ENCODE results near the gene WDR47. TPM values are rescaled to one million over a fixed set of nuclear protein-coding genes. Genes with fewer than 3 reads are reported as not detected.
"Not testable (repeated sequence)": the region's sequence is repeated elsewhere in the genome, so short reads cannot be mapped to it uniquely, and the experiment has no call there.

The WDR47 gene
- total RNA-seq, 1 donor from 2014 or later = 15.7 TPM

DNA sequence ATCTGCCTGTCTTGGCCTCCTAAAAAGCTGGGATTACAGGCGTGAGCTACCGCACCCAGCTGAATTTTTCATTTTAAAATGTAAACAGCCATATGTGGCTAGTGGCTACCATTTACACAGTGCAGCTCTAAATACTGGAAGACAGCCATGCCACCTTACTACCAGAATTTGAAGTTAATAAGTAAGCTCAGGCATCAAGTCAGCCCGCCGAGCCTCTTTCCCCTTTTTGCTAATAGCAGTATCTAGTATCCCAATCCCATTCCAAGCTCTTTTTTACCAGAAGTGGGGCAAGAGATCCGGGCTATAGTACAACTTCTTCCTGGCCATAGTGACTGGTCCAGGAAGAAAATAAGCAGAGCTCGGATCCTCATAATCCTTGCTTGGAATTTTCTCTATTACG lies 18.8 kb upstream of the WDR47 start:
- DNase-seq (ENCODE audit: low spot score) = no peak
- intact Hi-C loops (cut with DNase I) = no loop called here

DNA sequence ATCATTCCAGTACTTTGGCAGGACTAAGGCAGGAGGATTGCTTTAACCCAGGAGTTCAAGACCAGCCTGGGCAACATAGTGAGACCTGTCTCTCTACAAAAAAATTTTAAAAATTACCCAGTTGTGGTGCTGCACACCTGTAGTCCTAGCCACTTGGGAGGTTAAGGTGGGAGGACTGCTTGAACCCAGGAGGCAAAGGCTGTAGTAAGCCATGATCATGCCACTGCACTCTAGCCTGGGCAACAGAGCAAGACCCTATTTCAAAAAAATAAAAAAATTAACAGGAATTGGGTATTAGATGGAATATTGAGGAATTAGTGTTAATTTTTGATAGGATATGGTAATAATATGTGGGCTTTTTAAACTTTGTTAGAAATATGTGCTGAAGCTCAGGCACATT lies 17.1 kb upstream of the WDR47 start:
- intact Hi-C loops (cut with DNase I) = no loop called here
- no peak for DNase-seq (ENCODE audit: low spot score)

DNA sequence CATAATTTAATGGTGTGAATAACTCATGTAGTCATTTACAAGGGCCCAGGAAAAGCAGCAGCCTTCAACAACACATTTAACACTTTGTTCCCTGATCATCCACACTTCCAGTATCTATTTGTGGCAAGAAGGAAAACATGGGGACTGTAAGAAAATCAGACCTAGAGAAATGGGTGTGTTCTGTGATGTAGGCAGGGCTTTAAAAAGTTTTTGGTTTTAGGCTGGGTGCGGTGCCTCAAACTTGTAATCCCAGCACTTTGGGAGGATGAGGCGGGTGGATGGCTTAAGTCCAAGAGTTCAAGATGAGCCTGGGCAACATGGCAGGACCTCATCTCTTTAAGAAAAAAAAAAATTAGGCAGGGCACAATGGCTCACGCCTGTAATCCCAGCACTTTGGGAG lies 14.2 kb upstream of the WDR47 start:
- intact Hi-C loops (cut with DNase I) = no loop called here
- no peak for DNase-seq (ENCODE audit: low spot score)

DNA sequence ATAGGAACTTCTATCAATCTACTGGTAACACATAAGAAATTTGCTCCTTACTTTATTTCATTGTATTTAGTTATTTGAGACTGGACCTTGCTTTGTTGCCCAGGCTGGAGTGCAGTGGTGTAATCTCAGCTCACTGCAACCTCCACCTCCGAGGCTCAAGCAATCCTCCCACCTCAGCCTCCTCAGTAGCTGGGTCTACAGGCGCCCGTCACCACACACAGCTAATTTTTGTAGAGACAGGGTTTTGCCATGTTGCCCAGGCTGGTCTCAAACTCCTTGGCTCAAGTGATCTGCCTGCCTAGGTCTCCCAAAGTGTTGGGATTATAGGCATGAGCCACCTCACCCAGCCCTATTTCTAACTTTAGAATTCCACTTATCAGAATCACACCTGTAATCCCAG lies 10.2 kb upstream of the WDR47 start:
- intact Hi-C loops (cut with DNase I); DNase-seq (ENCODE audit: low spot score): not testable (repeated sequence)

GRCh38 chr1:109050228-109050995 lies 8.5 kb upstream of the WDR47 start:
- intact Hi-C loops (cut with DNase I) = no loop called here
- DNase-seq (ENCODE audit: low spot score) = no peak

- intact Hi-C loops (cut with DNase I) = no loop called here
- DNase-seq (ENCODE audit: low spot score) = no peak
Measured at GRCh38 chr1:109048335-109048734, 6.4 kb upstream of the WDR47 start.

- intact Hi-C loops (cut with DNase I) = no loop called here
- no peak for DNase-seq (ENCODE audit: low spot score)
Measured at GRCh38 chr1:109047339-109047738, 5.4 kb upstream of the WDR47 start.

DNA sequence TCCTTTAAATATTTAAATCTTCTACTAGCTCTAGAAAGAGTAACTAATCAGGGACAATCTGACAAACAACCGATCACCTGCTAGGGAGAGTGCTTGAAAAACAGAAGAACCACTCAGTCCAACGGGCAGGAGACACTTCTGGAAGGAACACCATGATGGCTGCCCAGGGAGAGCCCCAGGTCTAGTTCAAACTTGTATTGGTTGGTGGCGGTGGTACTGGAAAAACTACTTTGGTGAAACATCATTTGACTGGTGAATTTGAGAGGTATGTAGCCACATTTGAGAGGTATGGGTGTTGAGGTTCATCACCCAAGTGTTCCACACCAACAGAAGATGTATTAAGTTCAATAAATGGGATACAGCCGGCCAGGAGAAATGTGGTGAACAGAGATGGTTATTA lies 4.8 kb upstream of the WDR47 start:
- intact Hi-C loops (cut with DNase I) = no loop called here
- no peak for DNase-seq (ENCODE audit: low spot score)

- intact Hi-C loops (cut with DNase I) = no loop called here
Measured at GRCh38 chr1:109045595-109045994, 3.7 kb upstream of the WDR47 start.

DNA sequence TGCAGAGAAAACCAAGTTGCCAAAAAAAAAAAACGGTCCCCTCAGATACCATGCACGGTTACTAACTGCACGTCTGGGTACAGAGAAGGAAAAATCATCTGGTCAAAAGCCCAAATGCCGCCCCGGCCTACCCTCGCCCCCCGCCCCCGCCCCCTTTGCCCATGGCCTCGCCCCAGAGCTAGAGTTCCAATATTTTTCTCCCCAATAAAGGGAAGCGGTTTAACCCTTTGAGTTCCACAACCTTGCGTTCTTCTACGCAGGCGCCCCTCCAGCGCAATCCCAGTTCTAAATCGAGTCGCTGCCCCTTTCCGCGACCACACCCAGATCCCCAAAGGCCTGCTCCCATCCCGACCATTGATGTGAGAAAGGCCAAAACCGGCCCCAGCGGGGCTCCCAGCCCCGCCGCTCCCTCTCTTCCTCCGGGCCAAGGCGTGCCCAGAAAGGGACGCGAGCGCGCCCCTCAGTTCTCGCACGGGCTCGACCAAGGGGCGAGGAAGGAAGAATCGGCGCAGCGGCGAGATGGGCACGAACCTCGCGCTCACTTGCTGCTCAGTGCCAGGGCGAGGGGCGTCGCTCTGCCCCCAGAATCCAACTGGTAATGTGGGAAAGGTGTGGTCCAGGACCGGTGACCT lies 797 bp downstream of the WDR47 start:
- intact Hi-C loops (cut with DNase I) = loop anchor here (2.0 kb wide), 1 partner anchor 78 kb away; the partner anchor contains the start of gene CLCC1
- no peak for DNase-seq (ENCODE audit: low spot score)

More at GRCh38 chr1:109045595-109045994, 3.7 kb upstream of the WDR47 start:
- DNase-seq (ENCODE audit: low spot score) = no peak

GRCh38 chr1:109040627-109040988 lies 1.3 kb downstream of the WDR47 start:
- no peak for DNase-seq (ENCODE audit: low spot score)
- intact Hi-C loops (cut with DNase I) = loop anchor here (2.0 kb wide), 1 partner anchor 78 kb away; the partner anchor contains the start of gene CLCC1

GRCh38 chr1:109034382-109034781 lies 7.5 kb downstream of the WDR47 start:
- intact Hi-C loops (cut with DNase I) = no loop called here
- DNase-seq (ENCODE audit: low spot score) = no peak

DNA sequence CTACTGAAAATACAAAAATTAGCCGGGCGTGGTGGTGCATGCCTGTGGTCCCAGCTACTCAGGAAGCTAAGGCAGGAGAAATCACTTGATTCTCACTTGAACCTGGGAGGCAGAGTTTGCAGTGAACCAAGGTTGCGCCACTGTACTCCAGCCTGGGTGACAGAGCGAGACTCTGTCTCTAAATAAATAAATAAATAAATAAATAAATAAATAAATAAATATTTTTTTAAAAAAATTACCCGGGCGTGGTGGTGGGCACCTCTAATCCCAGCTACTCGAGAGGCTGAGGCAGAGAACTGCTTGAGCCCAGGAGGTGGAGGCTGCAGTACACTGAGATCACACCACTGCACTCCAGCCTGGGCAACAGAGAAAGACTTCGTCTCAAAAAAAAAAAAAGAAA lies 12.4 kb downstream of the WDR47 start:
- intact Hi-C loops (cut with DNase I); DNase-seq (ENCODE audit: low spot score): not testable (repeated sequence)

GRCh38 chr1:109027841-109028240 lies 14.1 kb downstream of the WDR47 start:
- intact Hi-C loops (cut with DNase I) = no loop called here

DNA sequence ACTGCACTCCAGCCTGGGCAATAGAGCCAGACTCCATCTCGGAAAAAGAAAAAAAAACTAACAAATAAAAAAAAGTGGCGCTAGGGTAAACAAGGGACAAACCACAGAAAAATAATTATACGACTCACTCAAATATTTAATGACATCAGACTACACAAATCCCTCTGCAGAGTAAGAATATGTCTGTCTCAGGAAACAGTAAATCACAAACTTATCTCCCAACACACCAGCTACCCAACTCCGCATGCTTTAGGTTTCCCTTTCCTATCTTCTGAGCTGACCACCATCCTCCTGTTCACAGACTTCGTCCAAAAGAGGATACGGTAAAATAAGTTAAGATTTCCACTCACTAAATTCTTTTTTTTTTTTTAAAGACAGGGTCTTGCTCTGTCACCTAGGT lies 16.2 kb downstream of the WDR47 start:
- no peak for DNase-seq (ENCODE audit: low spot score)
- intact Hi-C loops (cut with DNase I) = no loop called here

More at GRCh38 chr1:109027841-109028240, 14.1 kb downstream of the WDR47 start:
- no peak for DNase-seq (ENCODE audit: low spot score)

DNA sequence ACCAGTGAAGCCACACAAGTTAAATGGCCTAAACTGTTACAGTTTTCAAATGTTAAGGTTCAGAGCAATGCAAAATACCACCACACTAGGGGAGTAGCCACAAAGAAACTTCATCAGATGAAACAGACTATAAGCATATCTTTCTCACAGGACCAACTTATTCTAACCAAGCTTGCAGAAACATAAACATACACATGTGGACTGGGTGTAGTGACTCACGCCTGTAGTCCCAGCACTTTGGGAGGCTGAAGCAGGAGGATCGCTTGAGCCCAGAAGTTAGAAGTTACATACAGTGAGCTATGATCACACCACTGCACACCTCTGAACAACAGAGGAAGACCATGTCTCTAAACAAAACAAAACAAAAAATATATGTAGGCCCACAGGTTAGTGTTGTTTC lies 17.3 kb downstream of the WDR47 start:
- DNase-seq (ENCODE audit: low spot score) = no peak
- intact Hi-C loops (cut with DNase I) = no loop called here

DNA sequence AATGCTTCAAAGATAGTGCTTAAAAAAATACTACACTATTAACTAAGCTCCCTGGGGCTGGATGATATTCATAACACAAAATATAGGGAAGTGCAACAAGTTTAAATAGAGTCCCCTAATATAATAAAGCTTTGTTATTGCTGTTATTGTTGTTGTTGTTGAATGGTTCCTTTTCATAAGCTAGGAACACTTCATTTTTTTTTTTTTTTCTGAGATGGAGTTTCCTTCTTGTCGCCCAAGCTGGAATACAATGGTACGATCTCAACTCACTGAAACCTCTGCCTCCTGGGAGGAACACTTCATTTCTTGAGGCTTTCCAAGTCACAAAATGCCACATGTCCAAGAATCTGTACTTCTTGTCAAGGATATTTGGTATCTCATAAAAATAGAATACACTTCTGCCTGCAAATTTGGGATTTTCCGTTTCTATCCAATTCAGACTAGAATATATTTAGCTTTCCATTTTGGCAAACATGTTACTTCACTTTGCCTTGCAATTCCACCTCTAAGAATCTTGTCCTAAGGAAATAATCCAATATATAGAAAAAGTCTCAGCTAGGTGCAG lies 21.1 kb downstream of the WDR47 start:
- intact Hi-C loops (cut with DNase I) = no loop called here
- DNase-seq (ENCODE audit: low spot score) = no peak

DNA sequence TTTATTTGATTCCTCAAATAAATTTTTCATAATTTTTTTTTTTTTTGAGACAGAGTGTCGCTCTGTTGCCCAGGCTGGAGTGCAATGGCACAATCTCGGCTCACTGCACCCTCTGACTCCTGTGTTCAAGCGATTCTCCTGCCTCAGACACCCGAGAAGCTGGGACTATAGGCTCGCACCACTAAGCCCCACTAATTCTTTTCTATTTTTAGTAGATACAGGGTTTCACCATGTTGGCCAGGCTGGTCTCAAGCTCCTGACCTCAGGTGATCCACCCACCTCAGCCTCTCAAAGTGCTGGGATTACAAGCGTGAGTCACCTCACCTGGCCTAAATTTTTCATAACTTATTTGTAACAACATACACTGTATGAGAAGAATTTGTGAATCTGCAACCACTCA lies 24.2 kb downstream of the WDR47 start:
- DNase-seq (ENCODE audit: low spot score); intact Hi-C loops (cut with DNase I): not testable (repeated sequence)

DNA sequence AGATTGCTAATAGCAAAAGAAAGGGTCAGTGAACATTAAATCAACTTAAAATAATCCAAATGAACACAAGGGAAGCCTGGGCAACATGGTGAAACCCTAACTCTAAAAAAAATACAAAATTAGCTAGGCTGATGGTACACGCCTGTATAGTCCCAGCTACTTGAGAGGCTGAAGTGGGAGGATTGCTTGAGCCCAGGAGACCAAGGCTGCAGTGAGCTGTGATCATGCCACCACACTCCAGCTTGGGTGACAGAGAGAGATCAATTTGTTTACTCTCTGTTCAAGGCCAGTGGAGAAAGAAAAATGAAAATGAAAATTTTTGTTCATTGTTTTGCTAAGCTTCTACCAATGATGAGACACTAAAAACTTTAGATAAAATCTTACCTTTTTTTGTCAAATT lies 24.8 kb downstream of the WDR47 start:
- DNase-seq (ENCODE audit: low spot score) = no peak
- intact Hi-C loops (cut with DNase I) = no loop called here

DNA sequence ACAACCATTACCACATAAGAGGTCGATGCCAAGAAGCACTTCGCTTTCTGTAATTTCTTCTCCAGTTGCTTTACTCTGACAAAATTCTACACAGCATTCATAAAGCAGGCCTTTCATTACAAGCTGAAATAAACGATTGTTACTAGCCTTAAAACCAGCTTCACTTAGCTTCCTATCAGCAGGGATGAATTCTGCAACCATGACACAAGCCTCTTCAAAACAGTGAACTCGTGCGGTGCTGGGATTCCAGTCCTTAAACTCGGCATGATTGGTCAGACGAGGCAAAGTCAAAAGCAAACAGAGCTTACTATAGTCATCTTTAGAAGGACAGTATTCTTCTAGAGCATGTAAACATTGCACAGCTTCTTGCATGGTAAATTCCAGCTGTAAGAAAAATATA lies 30.6 kb downstream of the WDR47 start:
- DNase-seq (ENCODE audit: low spot score) = no peak
- intact Hi-C loops (cut with DNase I) = no loop called here

- DNase-seq (ENCODE audit: low spot score); intact Hi-C loops (cut with DNase I): not testable (repeated sequence)
Measured at GRCh38 chr1:108996622-108997021, 45.3 kb downstream of the WDR47 start.

Measured in cardiac septum (tissue), 1 donor.